HG02852 (cell line): Measurements from ENCODE around the gene PLPPR1.

ENCODE experiments used
- ATAC-seq: cut with Tn5 transposase; IDR thresholded peaks from one replicate; pipeline ENCODE4 v1.9.1; 2021; ENCODE audit warnings: mild to moderate bottlenecking, moderate library complexity; ENCODE audit not compliant: unreplicated experiment

PLPPR1 gene

GRCh38 chr9:101028346-101029314 lies at the start of gene PLPPR1:
PLPPR1 (plus strand) TSS chr9:101028727.
- ATAC-seq = no peak

DNA sequence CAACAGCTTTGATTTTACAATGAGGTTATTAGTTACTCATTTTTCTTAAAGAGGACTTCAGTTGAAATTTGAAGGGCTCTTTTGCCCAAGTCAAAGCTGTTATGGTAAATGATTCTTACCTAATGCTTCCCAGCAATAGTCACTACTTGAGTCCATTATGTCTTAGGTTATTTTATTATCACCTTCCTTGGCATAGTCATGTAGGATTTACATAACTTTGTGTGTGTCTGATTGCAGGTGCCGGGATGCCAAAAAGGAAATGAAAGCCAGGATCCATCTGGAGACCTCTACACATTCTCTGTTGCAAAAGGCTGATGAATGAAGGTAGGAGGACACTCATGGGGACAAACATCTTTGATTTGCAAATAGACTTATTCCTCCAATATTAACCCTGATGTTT lies 38.8 kb upstream of the PLPPR1 start:
- ATAC-seq = no peak

DNA sequence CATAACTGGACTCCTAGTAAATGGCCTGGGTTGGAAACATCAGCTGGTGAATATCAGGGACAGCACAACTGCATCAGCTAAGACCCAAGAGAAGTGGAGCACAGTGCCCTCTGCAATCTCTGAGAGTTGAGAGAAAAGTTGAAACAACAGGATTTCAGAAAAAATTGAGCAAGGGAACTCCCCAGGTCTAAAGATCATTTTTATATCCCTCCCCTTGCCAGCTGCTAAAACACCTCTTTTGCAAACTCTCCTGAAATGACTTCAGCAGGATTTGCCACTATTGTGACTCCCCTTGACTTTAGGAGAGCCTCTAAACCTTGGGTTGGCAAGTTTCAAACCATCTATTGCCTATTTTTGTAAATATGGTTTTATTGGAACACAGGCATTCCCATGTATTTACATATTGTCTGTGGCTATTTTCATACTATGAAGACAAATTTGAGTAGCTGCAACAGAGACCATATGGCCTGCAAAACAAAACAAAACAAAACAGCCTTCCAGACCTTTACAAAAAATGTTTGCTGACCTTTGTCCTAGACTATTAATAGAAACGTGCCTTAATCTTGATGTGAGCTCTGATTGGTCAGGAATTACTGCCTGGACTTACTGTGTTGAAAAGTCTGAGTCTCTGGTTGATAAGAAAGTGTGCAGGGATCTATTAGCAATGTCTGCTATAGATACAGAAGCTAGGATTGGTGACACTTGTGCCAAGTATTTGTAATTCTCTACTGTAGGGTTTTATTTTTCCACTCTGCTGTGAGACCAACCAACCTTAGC lies 37.7 kb upstream of the PLPPR1 start:
- ATAC-seq = no peak

- no peak for ATAC-seq
Measured at GRCh38 chr9:100992632-100993031, 35.9 kb upstream of the PLPPR1 start.

GRCh38 chr9:100999906-101000544 lies 28.5 kb upstream of the PLPPR1 start:
- ATAC-seq = no peak

GRCh38 chr9:101005246-101005645 lies 23.3 kb upstream of the PLPPR1 start:
- ATAC-seq = no peak

GRCh38 chr9:101014566-101014965 lies 14.0 kb upstream of the PLPPR1 start:
- ATAC-seq = no peak

GRCh38 chr9:101018467-101018866 lies 10.1 kb upstream of the PLPPR1 start:
- ATAC-seq = no peak

DNA sequence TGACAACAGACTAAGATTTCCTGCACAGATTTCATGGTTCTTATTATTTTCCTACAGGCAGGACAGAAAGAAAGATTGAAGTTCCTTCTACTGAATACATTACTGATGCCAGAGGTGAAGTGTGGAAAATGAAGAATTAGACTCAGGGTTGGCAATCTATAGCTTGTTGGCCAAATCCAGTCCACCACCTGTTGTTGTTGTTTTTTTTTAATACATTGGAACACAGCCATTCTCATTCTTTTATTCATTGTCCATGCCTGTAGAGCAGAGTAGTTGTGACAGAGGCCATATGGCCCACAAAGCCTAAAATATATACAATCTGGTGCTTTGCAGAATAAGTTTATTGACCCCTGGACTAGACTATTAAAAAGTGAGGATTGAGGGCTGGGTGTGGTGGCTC lies 5.8 kb upstream of the PLPPR1 start:
- ATAC-seq = no peak

DNA sequence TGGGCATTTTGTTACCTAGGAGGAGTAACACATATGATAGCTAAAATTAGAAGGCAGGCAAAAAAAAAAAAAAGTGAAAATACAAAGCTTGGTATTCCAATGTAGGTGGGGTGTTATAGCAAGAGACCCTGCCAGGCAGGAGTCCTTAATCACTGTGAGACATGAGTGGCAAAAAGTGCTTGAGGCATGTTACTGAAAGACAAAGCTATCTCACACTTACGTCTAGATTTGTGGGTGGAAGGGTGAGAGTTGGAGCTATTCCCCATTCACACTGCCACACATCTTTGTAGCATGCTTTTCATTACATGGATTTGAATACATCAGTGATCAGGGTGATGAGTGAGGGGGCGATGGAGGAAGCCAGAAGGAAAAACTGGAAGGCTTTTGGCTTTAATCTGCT lies 2.6 kb upstream of the PLPPR1 start:
- ATAC-seq = no peak

DNA sequence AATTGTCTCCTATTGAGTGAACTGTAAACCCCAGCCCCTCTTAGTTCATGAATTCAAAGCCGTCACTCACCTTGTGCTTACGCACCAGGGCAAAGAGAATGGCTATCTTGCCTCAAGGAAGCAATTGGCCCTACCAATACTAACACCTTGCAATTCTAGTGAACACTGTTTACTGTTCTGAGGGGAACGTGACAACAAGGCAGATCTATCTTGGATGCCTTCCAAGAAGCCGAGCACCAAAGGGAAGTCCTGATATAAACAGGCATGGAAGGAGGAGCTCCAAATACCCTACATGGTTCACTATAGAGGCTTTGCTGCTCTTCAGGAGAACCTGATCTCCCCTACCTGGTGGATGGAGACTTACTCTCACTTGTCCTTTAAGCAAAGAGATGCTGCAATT lies 1.7 kb upstream of the PLPPR1 start:
- ATAC-seq = no peak

GRCh38 chr9:101027236-101027635 lies 1.3 kb upstream of the PLPPR1 start:
- ATAC-seq = no peak

- ATAC-seq = no peak
Measured at GRCh38 chr9:101027733-101028345, 688 bp upstream of the PLPPR1 start.

- no peak for ATAC-seq
Measured at GRCh38 chr9:101029315-101030085, 973 bp downstream of the PLPPR1 start.

- ATAC-seq = no peak
Measured at GRCh38 chr9:101030086-101030391, 1.5 kb downstream of the PLPPR1 start.

DNA sequence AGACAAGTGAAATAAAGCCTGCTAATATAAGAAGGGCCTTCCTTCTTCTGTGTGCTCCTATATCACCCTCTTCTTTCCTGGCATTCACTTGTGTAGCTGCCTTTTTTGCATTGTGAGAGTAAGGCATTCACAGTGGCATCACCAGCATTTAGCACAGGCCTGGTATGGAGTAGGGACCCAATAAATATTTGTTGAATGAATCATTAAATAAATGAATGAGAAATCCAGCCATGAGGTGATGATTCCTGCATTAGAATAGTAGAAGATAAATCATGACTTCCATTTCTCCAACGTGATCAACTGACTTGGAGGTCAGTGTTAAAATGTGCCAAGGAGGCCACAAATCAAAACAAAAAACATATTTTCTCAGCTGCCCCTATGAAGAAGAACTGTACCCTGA lies 3.9 kb downstream of the PLPPR1 start:
- ATAC-seq = no peak

DNA sequence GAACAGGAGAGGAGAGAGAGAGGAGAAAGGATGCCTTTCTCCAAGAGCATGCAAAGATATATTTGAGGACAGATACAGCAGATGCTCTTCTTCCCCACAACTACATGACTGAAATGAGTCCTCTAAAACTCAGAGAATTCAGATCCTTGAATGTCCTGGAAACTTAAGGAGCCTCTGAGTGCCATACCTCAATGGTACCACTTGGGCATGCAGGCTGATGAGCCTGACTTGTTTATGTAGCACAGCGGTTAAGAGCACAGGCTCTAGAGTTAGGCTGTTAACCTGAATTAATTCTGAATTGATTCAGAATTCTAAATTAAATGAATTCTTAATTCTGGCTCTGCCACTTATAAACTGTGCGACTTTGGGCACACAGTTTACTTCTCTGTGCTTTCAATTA lies 5.7 kb downstream of the PLPPR1 start:
- no peak for ATAC-seq

GRCh38 chr9:101035098-101035497 lies 6.6 kb downstream of the PLPPR1 start:
- no peak for ATAC-seq

DNA sequence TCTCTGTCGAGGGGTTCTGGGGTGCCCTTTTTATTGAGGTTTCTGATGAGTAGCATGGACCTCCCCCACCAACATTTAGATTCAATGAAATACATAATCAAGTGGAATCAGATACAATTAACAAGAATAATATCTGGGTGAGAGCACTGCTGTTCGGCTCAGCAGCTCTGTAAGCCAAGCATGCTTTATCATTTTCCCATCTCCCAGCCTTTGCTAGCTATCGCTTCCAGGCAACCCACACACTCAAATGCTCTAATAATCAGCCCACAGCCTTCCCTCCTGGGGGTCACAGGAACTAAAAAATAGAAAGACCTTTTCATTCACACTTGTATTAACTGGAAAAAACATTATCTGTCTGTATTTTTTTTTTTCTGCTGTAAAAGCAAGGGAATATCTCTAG lies 8.9 kb downstream of the PLPPR1 start:
- no peak for ATAC-seq

GRCh38 chr9:101038488-101038887 lies 10.0 kb downstream of the PLPPR1 start:
- ATAC-seq = no peak
